HG03439 (cell line): ENCODE data around the gene DDX5.
"Not testable (repeated sequence)": the region's sequence is repeated elsewhere in the genome, so short reads cannot be mapped to it uniquely, and the experiment has no call there.

Experiments
- ATAC-seq: cut with Tn5 transposase; IDR thresholded peaks from one replicate; pipeline ENCODE4 v1.9.1; 2021; ENCODE audit warnings: mild to moderate bottlenecking, moderate library complexity; ENCODE audit not compliant: unreplicated experiment

Gene DDX5

GRCh38 chr17:64494121-64494520 lies 12.0 kb downstream of the DDX5 start:
- no peak for ATAC-seq

- no peak for ATAC-seq
Observed at GRCh38 chr17:64492481-64493109, 13.5 kb downstream of the DDX5 start.

- no peak for ATAC-seq
Observed at GRCh38 chr17:64491994-64492393, 14.1 kb downstream of the DDX5 start.

GRCh38 chr17:64491034-64491860 lies 14.8 kb downstream of the DDX5 start:
- ATAC-seq = no peak

- no peak for ATAC-seq
Observed at GRCh38 chr17:64488301-64488700, 17.8 kb downstream of the DDX5 start.

GRCh38 chr17:64484380-64484779 lies 21.7 kb downstream of the DDX5 start:
- no peak for ATAC-seq

- ATAC-seq = no peak
Observed at GRCh38 chr17:64480951-64481350, 25.1 kb downstream of the DDX5 start.

- no peak for ATAC-seq
Observed at GRCh38 chr17:64477849-64478248, 28.2 kb downstream of the DDX5 start.

GRCh38 chr17:64472564-64472963 lies 33.5 kb downstream of the DDX5 start:
- ATAC-seq = no peak

GRCh38 chr17:64471440-64471839 lies 34.6 kb downstream of the DDX5 start:
- no peak for ATAC-seq

- no peak for ATAC-seq
Observed at GRCh38 chr17:64470625-64471024, 35.5 kb downstream of the DDX5 start.

GRCh38 chr17:64466834-64467233 lies 39.3 kb downstream of the DDX5 start:
- ATAC-seq = not testable (repeated sequence)

- no peak for ATAC-seq
Observed at GRCh38 chr17:64466019-64466735, 39.9 kb downstream of the DDX5 start.

- no peak for ATAC-seq
Observed at GRCh38 chr17:64461788-64462187, 44.3 kb downstream of the DDX5 start.

- no peak for ATAC-seq
Observed at GRCh38 chr17:64460955-64461354, 45.1 kb downstream of the DDX5 start.

GRCh38 chr17:64459818-64460217 lies 46.3 kb downstream of the DDX5 start:
- not testable (repeated sequence) for ATAC-seq

- no peak for ATAC-seq
Observed at GRCh38 chr17:64459284-64459747, 46.8 kb downstream of the DDX5 start.

- ATAC-seq = no peak
Observed at GRCh38 chr17:64458756-64459155, 47.3 kb downstream of the DDX5 start.

- ATAC-seq = no peak
Observed at GRCh38 chr17:64457156-64457555, 48.9 kb downstream of the DDX5 start.

- ATAC-seq = no peak
Observed at GRCh38 chr17:64455993-64456885, 49.9 kb downstream of the DDX5 start.

- ATAC-seq = no peak
Observed at GRCh38 chr17:64449545-64449944, 56.5 kb downstream of the DDX5 start.
